HepG2 (cell line): ENCODE measurements around the gene FAM174C. TPM values are rescaled to one million over a fixed set of nuclear protein-coding genes. Genes with fewer than 3 reads are reported as not detected.

Experiments
- AHDC1 ChIP-seq: sonication (generic); formaldehyde crosslinking; IDR thresholded peaks from 2 replicates; pipeline ENCODE4 v1.5.1; 2020; ENCODE audit warnings: mild to moderate bottlenecking, missing genetic modification reagents, borderline replicate concordance
- ATAD3A ChIP-seq: sonication (generic); formaldehyde crosslinking; IDR thresholded peaks from 2 replicates; pipeline ENCODE4 v1.4.0; 2020; ENCODE audit warnings: missing genetic modification reagents
- ATF7-NPFF ChIP-seq: sonication (generic); formaldehyde crosslinking; IDR thresholded peaks from 2 replicates; pipeline ENCODE4 v1.8.1; 2023; ENCODE audit warnings: mild to moderate bottlenecking, low read depth, missing genetic modification reagents, moderate library complexity
- CHCHD3 ChIP-seq: sonication (generic); formaldehyde crosslinking; IDR thresholded peaks from 2 replicates; pipeline ENCODE4 v1.8.0; 2022; ENCODE audit warnings: mild to moderate bottlenecking, missing genetic modification reagents, moderate library complexity
- E2F2 ChIP-seq: sonication (generic); formaldehyde crosslinking; IDR thresholded peaks from 2 replicates; pipeline ENCODE4 v1.4.0; 2020; ENCODE audit warnings: missing genetic modification reagents, borderline replicate concordance
- KDM5A ChIP-seq: fragments of 200-600 bp; sonication (generic); IDR thresholded peaks from 2 replicates; pipeline ENCODE4 v1.7.0; 2018; ENCODE audit warnings: antibody characterized with exemption, mild to moderate bottlenecking, low read length, borderline replicate concordance
- NFYC ChIP-seq: IDR thresholded peaks from 2 replicates; pipeline ENCODE4 v1.6.1; 2016; ENCODE audit warnings: missing genetic modification reagents, missing compliant biosample characterization
- PLRG1 ChIP-seq: fragments of 450-650 bp; conservative IDR thresholded peaks from 2 replicates; pipeline ENCODE4 v1.6.1; 2016
- RAD21 ChIP-seq: fragments of 450-650 bp; formaldehyde crosslinking; IDR thresholded peaks from 2 replicates; pipeline ENCODE4 v1.5.0; 2020; ENCODE audit warnings: mild to moderate bottlenecking
- SNAPC5 ChIP-seq: sonication (generic); formaldehyde crosslinking; IDR thresholded peaks from 2 replicates; pipeline ENCODE4 v1.8.1; 2023; ENCODE audit warnings: mild to moderate bottlenecking, missing genetic modification reagents, borderline replicate concordance
- SOX6 ChIP-seq, 2 experiments: fragments of 450-650 bp in 1 of 2; sonication (generic) in 1 of 2; formaldehyde crosslinking in 1 of 2; IDR thresholded peaks; 2 replicates each; pipeline versions ENCODE4 v1.4.0 to v1.6.1; 2017 to 2020; ENCODE audit warnings: antibody characterized with exemption in 1 of 2, mild to moderate bottlenecking in 1 of 2, missing genetic modification reagents in 1 of 2
- THAP11 ChIP-seq: IDR thresholded peaks from 2 replicates; pipeline ENCODE4 v1.6.1; 2016; ENCODE audit warnings: missing biosample characterization, missing genetic modification reagents
- ZBTB20 ChIP-seq: sonication (generic); formaldehyde crosslinking; IDR thresholded peaks from 2 replicates; pipeline ENCODE4 v1.8.1; 2023; ENCODE audit warnings: missing genetic modification reagents, low read depth, mild to moderate bottlenecking, borderline replicate concordance
- ZNF205 ChIP-seq: IDR thresholded peaks from 2 replicates; pipeline ENCODE4 v1.6.1; 2018; ENCODE audit warnings: missing biosample characterization, missing genetic modification reagents
- ZNF484 ChIP-seq: sonication (generic); formaldehyde crosslinking; IDR thresholded peaks from 2 replicates; pipeline ENCODE4 v1.5.1; 2020; ENCODE audit warnings: mild to moderate bottlenecking, low read depth, missing genetic modification reagents, borderline replicate concordance
- ZNF546 ChIP-seq: sonication (generic); formaldehyde crosslinking; conservative IDR thresholded peaks from 2 replicates; pipeline ENCODE4 v1.8.1; 2023; ENCODE audit warnings: mild to moderate bottlenecking, missing genetic modification reagents
- polyA plus RNA-seq, 8 experiments: library from polyadenylated mRNA; depleted of rRNA in 3 of 8; stranded (reverse) in 7 of 8; unstranded in 1 of 8; fragments of >200 nt; fragmentation: Illumina TruSeq in 4 of 8; extraction: Trizol in 4 of 8; gene quantifications; 2 replicates each; pipeline versions ENCODE4 v1.2.1 to v1.2.3, GENCODE V29; 2011 to 2016; ENCODE audit warnings: low read depth in 4 of 8, missing spikeins in 1 of 8, mixed read lengths in 1 of 8; ENCODE audit not compliant: insufficient read depth in 1 of 8
- total RNA-seq, 5 experiments: library from RNA; depleted of rRNA; stranded (reverse); fragments of >200 nt; fragmentation: Illumina TruSeq; extraction: Trizol; gene quantifications; 2 replicates each; pipeline ENCODE4 v1.2.3, GENCODE V29; 2016; ENCODE audit warnings: low read depth in 1 of 5
- TF ChIP-seq, protein P1 (sequence below): sonication (generic); formaldehyde crosslinking; IDR thresholded peaks from 2 replicates; pipeline ENCODE4 v1.8.1; 2022; ENCODE audit warnings: mild to moderate bottlenecking, missing genetic modification reagents
- TF ChIP-seq, protein P2 (sequence below): fragments of 450-650 bp; IDR thresholded peaks from 2 replicates; pipeline ENCODE4 v1.6.1; 2016

FAM174C gene
- total and polyA plus RNA-seq, 2 of the 13 experiments (the other 11 are each of a cell fraction or from before 2014, with no cell fraction given) = 19.5 to 31.3 TPM

- TF ChIP-seq SNAPC5 (CRISPR knock-in tag) (no peak), NFYC (CRISPR knock-in tag) (peak; percentile 65), ZNF205 (CRISPR knock-in tag) (peak; percentile 66; the same call in 1 of the 2 replicates), ZBTB20 (CRISPR knock-in tag) (no peak), CHCHD3 (CRISPR knock-in tag) (no peak), AHDC1 (CRISPR knock-in tag) (no peak), ATF7-NPFF (CRISPR knock-in tag) (no peak; the same call in 1 of the 2 replicates), SOX6 (IDR thresholded peaks at IDR 0.05) (no peak), SOX6 (CRISPR knock-in tag; IDR thresholded peaks at IDR 0.05) (peak; percentile 35; the same call in 1 of the 2 replicates), RAD21 (CRISPR knock-in tag) (no peak), ZNF546 (CRISPR knock-in tag) (no peak), THAP11 (CRISPR knock-in tag) (no peak), E2F2 (CRISPR knock-in tag) (no peak), ZNF484 (CRISPR knock-in tag) (no peak), KDM5A (no peak), ATAD3A (CRISPR knock-in tag) (no peak), PLRG1 (no peak)
- TF ChIP-seq, protein P1, sequence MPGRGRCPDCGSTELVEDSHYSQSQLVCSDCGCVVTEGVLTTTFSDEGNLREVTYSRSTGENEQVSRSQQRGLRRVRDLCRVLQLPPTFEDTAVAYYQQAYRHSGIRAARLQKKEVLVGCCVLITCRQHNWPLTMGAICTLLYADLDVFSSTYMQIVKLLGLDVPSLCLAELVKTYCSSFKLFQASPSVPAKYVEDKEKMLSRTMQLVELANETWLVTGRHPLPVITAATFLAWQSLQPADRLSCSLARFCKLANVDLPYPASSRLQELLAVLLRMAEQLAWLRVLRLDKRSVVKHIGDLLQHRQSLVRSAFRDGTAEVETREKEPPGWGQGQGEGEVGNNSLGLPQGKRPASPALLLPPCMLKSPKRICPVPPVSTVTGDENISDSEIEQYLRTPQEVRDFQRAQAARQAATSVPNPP (CRISPR knock-in tag) = no peak
- TF ChIP-seq, protein P2, sequence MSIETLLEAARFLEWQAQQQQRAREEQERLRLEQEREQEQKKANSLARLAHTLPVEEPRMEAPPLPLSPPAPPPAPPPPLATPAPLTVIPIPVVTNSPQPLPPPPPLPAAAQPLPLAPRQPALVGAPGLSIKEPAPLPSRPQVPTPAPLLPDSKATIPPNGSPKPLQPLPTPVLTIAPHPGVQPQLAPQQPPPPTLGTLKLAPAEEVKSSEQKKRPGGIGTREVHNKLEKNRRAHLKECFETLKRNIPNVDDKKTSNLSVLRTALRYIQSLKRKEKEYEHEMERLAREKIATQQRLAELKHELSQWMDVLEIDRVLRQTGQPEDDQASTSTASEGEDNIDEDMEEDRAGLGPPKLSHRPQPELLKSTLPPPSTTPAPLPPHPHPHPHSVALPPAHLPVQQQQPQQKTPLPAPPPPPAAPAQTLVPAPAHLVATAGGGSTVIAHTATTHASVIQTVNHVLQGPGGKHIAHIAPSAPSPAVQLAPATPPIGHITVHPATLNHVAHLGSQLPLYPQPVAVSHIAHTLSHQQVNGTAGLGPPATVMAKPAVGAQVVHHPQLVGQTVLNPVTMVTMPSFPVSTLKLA = peak; percentile 78
Observed at GRCh38 chr19:1304197-1304924, 29.0 kb downstream of the FAM174C start (continued).
